Dedifferentiated amniotic fluid mesenchymal stem cell (primary cell): Measurements from ENCODE around the gene HBS1L.

Experiments used
- DNase-seq: peaks from one replicate; pipeline ENCODE4 v3.0.0-alpha.2; 2016; ENCODE audit errors: extremely low spot score

HBS1L gene

GRCh38 chr6:135054569-135055498 is at the start of gene HBS1L:
Gene HBS1L (minus strand): TSS chr6:135054822. CDS start chr6:135054691, 131 bp downstream.
- DNase-seq, result peak; percentile 94

- no peak for DNase-seq
These were observed 49.6 kb upstream of the HBS1L start for GRCh38 chr6:135104199-135104598.

GRCh38 chr6:135102191-135102590 is 47.6 kb upstream of the HBS1L start:
- no peak for DNase-seq

- DNase-seq, result no peak
These were observed 42.5 kb upstream of the HBS1L start for GRCh38 chr6:135097172-135097571.

GRCh38 chr6:135096403-135097130 is 41.9 kb upstream of the HBS1L start:
- DNase-seq, result no peak

GRCh38 chr6:135095716-135096115 is 41.1 kb upstream of the HBS1L start:
- no peak for DNase-seq

GRCh38 chr6:135094403-135094821 is 39.8 kb upstream of the HBS1L start:
- no peak for DNase-seq

- DNase-seq, result no peak
These were observed 39.0 kb upstream of the HBS1L start for GRCh38 chr6:135093578-135093977.

- no peak for DNase-seq
These were observed 38.1 kb upstream of the HBS1L start for GRCh38 chr6:135092724-135093123.

- no peak for DNase-seq
These were observed 36.2 kb upstream of the HBS1L start for GRCh38 chr6:135090819-135091218.

GRCh38 chr6:135089901-135090300 is 35.3 kb upstream of the HBS1L start:
- no peak for DNase-seq

- DNase-seq, result peak; percentile 23
These were observed 34.5 kb upstream of the HBS1L start for GRCh38 chr6:135088818-135089809.

- DNase-seq, result no peak
These were observed 33.7 kb upstream of the HBS1L start for GRCh38 chr6:135088281-135088680.

GRCh38 chr6:135087803-135088202 is 33.2 kb upstream of the HBS1L start:
- no peak for DNase-seq

- no peak for DNase-seq
These were observed 32.8 kb upstream of the HBS1L start for GRCh38 chr6:135087403-135087802.

- DNase-seq, result no peak
These were observed 31.8 kb upstream of the HBS1L start for GRCh38 chr6:135086414-135086764.

- DNase-seq, result no peak
These were observed 31.2 kb upstream of the HBS1L start for GRCh38 chr6:135085700-135086413.

GRCh38 chr6:135084916-135085269 is 30.3 kb upstream of the HBS1L start:
- DNase-seq, result no peak

- DNase-seq, result no peak
These were observed 29.6 kb upstream of the HBS1L start for GRCh38 chr6:135084001-135084915.

GRCh38 chr6:135081966-135082365 is 27.3 kb upstream of the HBS1L start:
- no peak for DNase-seq
